MM.1S (cell line): ENCODE results near the gene SRPK2.

Experiments
- DNase-seq: peaks from one replicate; pipeline ENCODE4 v3.0.0-alpha.2; 2015
- H2AFZ ChIP-seq: fragments of 300-600 bp; sonication (generic); 2 replicates; pipeline ENCODE4 v1.6.0; 2016; ENCODE audit warnings: antibody characterized with exemption, low read length
- H3F3A ChIP-seq: fragments of 300-600 bp; sonication (generic); 2 replicates; pipeline ENCODE4 v1.6.1; 2016; ENCODE audit warnings: mild to moderate bottlenecking, antibody characterized with exemption, low read length, moderate library complexity, mixed read lengths; ENCODE audit not compliant: insufficient read depth
- H3K27ac ChIP-seq: fragments of 300-600 bp; sonication (generic); 2 replicates; pipeline ENCODE4 v1.5.1; 2016; ENCODE audit warnings: mild to moderate bottlenecking, low read length
- H3K27me3 ChIP-seq: fragments of 300-600 bp; sonication (generic); replicated peaks from 2 replicates; pipeline ENCODE4 v1.6.0; 2016; ENCODE audit warnings: low read length; ENCODE audit not compliant: insufficient read depth
- H3K36me3 ChIP-seq: fragments of 300-600 bp; sonication (generic); replicated peaks from 2 replicates; pipeline ENCODE4 v1.6.1; 2016; ENCODE audit warnings: mild to moderate bottlenecking, low read length, mixed read lengths; ENCODE audit not compliant: insufficient read depth
- H3K4me1 ChIP-seq: fragments of 300-600 bp; sonication (generic); 2 replicates; pipeline ENCODE4 v1.6.1; 2016; ENCODE audit warnings: low read length, mixed read lengths
- H3K4me2 ChIP-seq: fragments of 300-600 bp; sonication (generic); 2 replicates; pipeline ENCODE4 v1.6.0; 2016; ENCODE audit warnings: low read depth, low read length
- H3K4me3 ChIP-seq: fragments of 300-600 bp; sonication (generic); 2 replicates; pipeline ENCODE4 v1.5.1; 2016; ENCODE audit warnings: low read length, mixed read lengths
- H3K79me2 ChIP-seq: fragments of 300-600 bp; sonication (generic); 2 replicates; pipeline ENCODE4 v1.6.1; 2016; ENCODE audit warnings: mixed run types, low read length, mixed read lengths
- H3K9ac ChIP-seq: fragments of 300-600 bp; sonication (generic); 2 replicates; pipeline ENCODE4 v1.6.1; 2016; ENCODE audit warnings: low read length, mixed read lengths
- H3K9me2 ChIP-seq: fragments of 300-600 bp; sonication (generic); replicated peaks from 2 replicates; pipeline ENCODE4 v1.6.1; 2016; ENCODE audit warnings: mild to moderate bottlenecking, low read length, mixed read lengths; ENCODE audit not compliant: insufficient read depth
- H3K9me3 ChIP-seq: fragments of 300-600 bp; sonication (generic); replicated peaks from 2 replicates; pipeline ENCODE4 v1.6.1; 2016; ENCODE audit warnings: mild to moderate bottlenecking, low read length, mixed read lengths; ENCODE audit not compliant: insufficient read depth
- H4K20me1 ChIP-seq: fragments of 300-600 bp; sonication (generic); 2 replicates; pipeline ENCODE4 v1.6.1; 2016; ENCODE audit warnings: mild to moderate bottlenecking, low read length, moderate library complexity, mixed read lengths; ENCODE audit not compliant: insufficient read depth
- CTCF ChIP-seq: fragments of 300-600 bp; sonication (generic); IDR thresholded peaks from 2 replicates; pipeline ENCODE4 v1.5.1; 2016; ENCODE audit warnings: antibody characterized with exemption, low read length, mixed read lengths
- EZH2 ChIP-seq: fragments of 300-600 bp; sonication (generic); optimal IDR thresholded peaks from 2 replicates; pipeline ENCODE3; 2017; ENCODE audit warnings: low read depth, mild to moderate bottlenecking, antibody characterized with exemption, low read length, mixed read lengths
- EZH2phosphoT487 ChIP-seq: fragments of 300-600 bp; sonication (generic); IDR thresholded peaks from 2 replicates; pipeline ENCODE4 v1.6.1; 2018; ENCODE audit warnings: antibody characterized with exemption, low read length

Gene SRPK2

DNA sequence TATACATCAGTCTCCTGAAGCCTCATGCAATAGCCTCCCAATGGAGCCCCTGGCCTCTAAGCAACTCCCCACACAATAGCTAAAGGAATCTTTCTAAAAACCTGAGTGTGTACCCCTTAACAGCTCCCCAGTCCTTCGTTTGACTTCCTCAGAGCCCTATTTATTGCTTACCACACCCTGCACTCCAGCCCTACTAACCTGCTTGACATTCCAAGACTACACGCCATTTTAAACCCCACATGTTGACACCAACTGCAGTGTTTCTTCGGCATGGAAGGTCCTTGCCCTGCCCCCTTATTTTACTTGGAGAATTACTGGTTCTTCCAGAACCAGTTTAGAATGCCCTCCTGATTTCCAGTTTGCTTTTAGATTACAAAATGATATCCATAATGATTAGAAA is 10.8 kb downstream of the SRPK2 start:
- H3K9ac ChIP-seq = no peak overlapping the region
- H3K9me2 ChIP-seq = no peaks in the 10 kb centered on the region
- H3K4me2 ChIP-seq = no peak overlapping the region
- H3K36me3 ChIP-seq = no peaks in the 10 kb centered on the region
- no peaks in the 10 kb centered on the region for H4K20me1 ChIP-seq
- H3F3A ChIP-seq = no peaks in the 10 kb centered on the region
- H3K27ac ChIP-seq = no peak overlapping the region
- H3K79me2 ChIP-seq = peaks cover 93% of the 10 kb centered on the region
- no peak for DNase-seq
- H3K4me1 ChIP-seq = no peaks in the 10 kb centered on the region
- H2AFZ ChIP-seq = no peak overlapping the region
- no peak overlapping the region for H3K4me3 ChIP-seq
- TF ChIP-seq EZH2 (no peak), CTCF (no peak), EZH2phosphoT487 (no peak)
- H3K27me3 ChIP-seq = no peaks in the 10 kb centered on the region
- H3K9me3 ChIP-seq = no peaks in the 10 kb centered on the region

- Histone ChIP-seq H3K4me3 (no peak overlapping the region), H2AFZ (no peak overlapping the region), H3K79me2 (peaks cover 94% of the 10 kb centered on the region), H3K4me2 (no peak overlapping the region), H3K27me3 (no peaks in the 10 kb centered on the region), H3K9me2 (no peaks in the 10 kb centered on the region), H3K9me3 (no peaks in the 10 kb centered on the region), H3K27ac (no peak overlapping the region), H3K9ac (no peak overlapping the region), H3F3A (no peaks in the 10 kb centered on the region), H3K36me3 (no peaks in the 10 kb centered on the region), H4K20me1 (no peaks in the 10 kb centered on the region), H3K4me1 (no peaks in the 10 kb centered on the region)
- no peak for DNase-seq
- no peak for TF ChIP-seq EZH2
- TF ChIP-seq CTCF = no peak
- no peak for TF ChIP-seq EZH2phosphoT487
Measured at GRCh38 chr7:105376908-105377533, 11.7 kb downstream of the SRPK2 start.

DNA sequence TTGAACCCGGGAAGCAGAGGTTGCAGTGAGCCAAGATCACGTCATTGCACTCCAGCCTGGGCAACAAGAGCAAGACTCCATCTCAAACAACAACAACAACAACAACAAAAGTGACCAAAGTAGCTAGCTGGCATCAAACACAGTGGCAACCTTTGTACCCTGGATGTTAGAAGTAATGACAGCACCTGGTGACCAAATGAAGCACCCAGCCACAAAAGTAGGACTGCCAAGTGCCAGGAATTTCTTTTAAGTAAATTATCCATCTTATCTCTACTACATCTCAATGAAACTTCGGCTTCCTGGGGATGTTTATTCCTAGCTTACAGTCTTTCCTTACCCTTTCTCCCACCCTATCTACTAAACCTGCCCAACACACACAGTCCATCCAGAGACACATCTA is 18.8 kb downstream of the SRPK2 start:
- H3K27me3 ChIP-seq = no peaks in the 10 kb centered on the region
- peaks cover 92% of the 10 kb centered on the region for H3K79me2 ChIP-seq
- DNase-seq = no peak
- no peaks in the 10 kb centered on the region for H3K36me3 ChIP-seq
- no peak for TF ChIP-seq EZH2
- TF ChIP-seq EZH2phosphoT487 = no peak
- no peak for TF ChIP-seq CTCF
- H3K27ac ChIP-seq = no peak overlapping the region
- no peak overlapping the region for H3K4me2 ChIP-seq
- H3K4me3 ChIP-seq = no peak overlapping the region
- H3K4me1 ChIP-seq = no peaks in the 10 kb centered on the region
- H3K9me2 ChIP-seq = no peaks in the 10 kb centered on the region
- H3F3A ChIP-seq = no peaks in the 10 kb centered on the region
- H3K9ac ChIP-seq = no peak overlapping the region
- no peaks in the 10 kb centered on the region for H3K9me3 ChIP-seq
- no peak overlapping the region for H2AFZ ChIP-seq
- H4K20me1 ChIP-seq = no peaks in the 10 kb centered on the region
